ENCODE results near the gene HOXC10.

The HOXC10 gene

GRCh38 chr12:53995002-53995377 is 10.0 kb downstream of the HOXC10 start:
- H3K27ac ChIP-seq = no peak overlapping the region

GRCh38 chr12:53995378-53996239 is 10.7 kb downstream of the HOXC10 start:
- no peak for TF ChIP-seq CTCF (IDR thresholded peaks at IDR 0.05)
- Histone ChIP-seq H3K4me3 (peak overlapping the region; percentile 70), H3K27ac (no peak overlapping the region)
- no peak for DNase-seq (ENCODE audit: low spot score)

More at GRCh38 chr12:53995002-53995377, 10.0 kb downstream of the HOXC10 start:
- DNase-seq (ENCODE audit: low spot score) = no peak
- peak overlapping the region; percentile 70 for H3K4me3 ChIP-seq
- no peak for TF ChIP-seq CTCF (IDR thresholded peaks at IDR 0.05)

- H3K4me3 ChIP-seq = peak overlapping the region; percentile 70
Observed at GRCh38 chr12:53996240-53997203, 11.6 kb downstream of the HOXC10 start.

GRCh38 chr12:53997204-53998109 is 12.5 kb downstream of the HOXC10 start:
- Histone ChIP-seq H3K27ac (no peak overlapping the region), H3K4me3 (no peak overlapping the region)
- DNase-seq (ENCODE audit: low spot score) = no peak
- TF ChIP-seq CTCF (IDR thresholded peaks at IDR 0.05) = no peak

More at GRCh38 chr12:53996240-53997203, 11.6 kb downstream of the HOXC10 start:
- TF ChIP-seq CTCF (IDR thresholded peaks at IDR 0.05) = no peak
- DNase-seq (ENCODE audit: low spot score) = no peak
- H3K27ac ChIP-seq = no peak overlapping the region

- Histone ChIP-seq H3K27ac (no peak overlapping the region), H3K4me3 (no peak overlapping the region)
- DNase-seq (ENCODE audit: low spot score) = no peak
- TF ChIP-seq CTCF (IDR thresholded peaks at IDR 0.05) = no peak
Observed at GRCh38 chr12:53998110-53998899, 13.4 kb downstream of the HOXC10 start.

- no peak for TF ChIP-seq CTCF (IDR thresholded peaks at IDR 0.05)
- DNase-seq (ENCODE audit: low spot score) = no peak
- no peak overlapping the region for H3K4me3 ChIP-seq
Observed at GRCh38 chr12:53998900-53999236, 13.9 kb downstream of the HOXC10 start.

More at GRCh38 chr12:53998900-53999236, 13.9 kb downstream of the HOXC10 start:
- H3K27ac ChIP-seq = no peak overlapping the region

Data from coronary artery (tissue), 2 donors.